OCI-LY7 (cell line): ENCODE measurements around the gene POLR2I. TPM values are rescaled to one million over a fixed set of nuclear protein-coding genes. Genes with fewer than 3 reads are reported as not detected.

Source experiments
- BruUV-seq: library from RNA; stranded (reverse); fragments of 400-500 nt; replicated peaks from 2 replicates; lab custom pipeline; 2021; lab: Mats Ljungman, UMichigan
- CTCF ChIA-PET: fragments of 300-600 bp; sonication (Branson Sonifier 250); formaldehyde crosslinking; loops from one replicate; lab custom pipeline; 2022; ENCODE audit warnings: antibody characterized with exemption; ENCODE audit not compliant: unreplicated experiment; lab: Charles Lee
- POLR2A ChIA-PET: fragments of 300-600 bp; sonication (Branson Sonifier 250); formaldehyde crosslinking; loops from one replicate; lab custom pipeline; 2022; ENCODE audit warnings: antibody characterized with exemption; lab: Charles Lee
- DNase-seq: peaks from one replicate; pipeline ENCODE4 v3.0.0-alpha.2; 2015; ENCODE audit warnings: low spot score
- H2AFZ ChIP-seq: fragments of 200-600 bp; sonication (generic), shearing (Covaris generic); 2 replicates; pipeline ENCODE4 v1.6.1; 2014; ENCODE audit warnings: mild to moderate bottlenecking, antibody characterized with exemption, low read length, moderate library complexity
- H3K27ac ChIP-seq: fragments of 200-600 bp; sonication (generic); 2 replicates; pipeline ENCODE4 v1.5.1; 2014; ENCODE audit warnings: mixed run types, low read depth, mild to moderate bottlenecking, moderate library complexity, low read length, inconsistent platforms; ENCODE audit not compliant: poor library complexity, severe bottlenecking
- H3K36me3 ChIP-seq: fragments of 200-600 bp; sonication (generic); 2 replicates; pipeline ENCODE4 v1.6.1; 2014; ENCODE audit warnings: mild to moderate bottlenecking, antibody characterized with exemption, low read length, moderate library complexity, mixed read lengths; ENCODE audit not compliant: insufficient read depth
- H3K4me1 ChIP-seq: fragments of 200-600 bp; sonication (generic); 2 replicates; pipeline ENCODE4 v1.5.1; 2014; ENCODE audit warnings: mild to moderate bottlenecking, low read length; ENCODE audit not compliant: insufficient read depth, poor library complexity, severe bottlenecking
- H3K4me2 ChIP-seq: fragments of 200-600 bp; sonication (generic); 2 replicates; pipeline ENCODE4 v1.6.1; 2014; ENCODE audit warnings: mild to moderate bottlenecking, low read length
- H3K4me3 ChIP-seq: fragments of 200-600 bp; sonication (generic); 2 replicates; pipeline ENCODE4 v1.5.1; 2014; ENCODE audit warnings: mild to moderate bottlenecking, low read depth, low read length; ENCODE audit not compliant: poor library complexity, severe bottlenecking
- H3K79me2 ChIP-seq: fragments of 200-600 bp; sonication (generic); 2 replicates; pipeline ENCODE4 v1.6.1; 2016; ENCODE audit warnings: low read depth, mild to moderate bottlenecking, low read length, moderate library complexity, mixed read lengths; ENCODE audit not compliant: insufficient read depth
- H3K9me2 ChIP-seq: fragments of 200-600 bp; sonication (generic); 2 replicates; pipeline ENCODE4 v1.6.1; 2016; ENCODE audit warnings: mild to moderate bottlenecking, low read length, mixed read lengths; ENCODE audit not compliant: insufficient read depth
- H3K9me3 ChIP-seq: fragments of 200-600 bp; sonication (generic); 2 replicates; pipeline ENCODE4 v1.6.1; 2014; ENCODE audit warnings: mild to moderate bottlenecking, mixed run types, low read length, mixed read lengths
- H4K20me1 ChIP-seq: fragments of 200-600 bp; sonication (generic); 2 replicates; pipeline ENCODE4 v1.6.1; 2014; ENCODE audit warnings: mild to moderate bottlenecking, antibody characterized with exemption, low read length, moderate library complexity, mixed read lengths; ENCODE audit not compliant: insufficient read depth
- EZH2phosphoT487 ChIP-seq: fragments of 200-600 bp; sonication (generic); IDR thresholded peaks from 2 replicates; pipeline ENCODE4 v1.6.1; 2018; ENCODE audit warnings: low read depth, borderline replicate concordance, mild to moderate bottlenecking, mixed run types, antibody characterized with exemption, low read length, moderate library complexity, mixed read lengths
- intact Hi-C: fragments of 100-400 bp; cut with micrococcal nuclease; formaldehyde crosslinking; loops from one replicate; pipeline ENCODE4 v1.10.0; 2022; ENCODE audit not compliant: unreplicated experiment
- total RNA-seq, 2 experiments: library from RNA; depleted of rRNA in 1 of 2; stranded (reverse); fragments of >200 nt in 1 of 2; shearing (Covaris generic) in 1 of 2; gene quantifications; 2 replicates each; pipeline ENCODE4 v1.2.3, GENCODE V29; 2014 to 2022
- TF ChIP-seq, protein P1 (sequence below): fragments of 200-600 bp; sonication (generic); conservative IDR thresholded peaks from 2 replicates; pipeline ENCODE4 v1.5.1; 2014; ENCODE audit warnings: mild to moderate bottlenecking, antibody characterized with exemption, low read length, moderate library complexity, mixed read lengths

Gene POLR2I
- total RNA-seq, 2 experiments from 2014 or later, result 78.6 to 151 TPM

DNA sequence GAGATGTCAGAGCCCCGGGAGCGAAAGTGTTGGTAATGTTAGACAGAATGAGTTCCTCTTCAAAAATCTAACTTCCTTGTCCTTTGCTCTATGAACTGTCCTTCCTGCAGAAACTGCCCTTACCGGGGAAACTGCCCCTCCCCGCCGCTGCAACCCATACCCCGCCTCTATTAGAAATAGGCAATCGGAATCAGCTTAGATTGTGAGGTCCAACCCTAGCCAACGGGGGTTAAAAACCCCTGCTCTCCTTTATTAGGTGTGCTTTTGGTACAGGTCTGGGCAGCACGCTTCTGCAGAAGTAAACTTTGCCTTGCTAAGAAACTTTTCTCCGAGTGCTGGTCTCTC lies 13.7 kb upstream of the POLR2I start:
- Histone ChIP-seq H3K36me3 (peaks cover 13% of the 10 kb centered on the region), H4K20me1 (no peaks in the 10 kb centered on the region), H3K4me3 (peak overlapping the region; percentile 68), H3K4me1 (peaks cover 21% of the 10 kb centered on the region), H3K9me3 (no peaks in the 10 kb centered on the region), H2AFZ (peak overlapping the region; percentile 65), H3K27ac (peak overlapping the region; percentile 81), H3K79me2 (no peaks in the 10 kb centered on the region), H3K4me2 (peak overlapping the region; percentile 66), H3K9me2 (no peaks in the 10 kb centered on the region)
- ChIA-PET POLR2A (interaction anchor here (0.7 to 1.0 kb wide), 4 partner anchors 9 to 400 kb away, joined by 3 read pairs; partner anchors contain the start of gene ZNF260), CTCF (interaction anchor here (1.0 kb wide), 1 partner anchor 13 kb away, joined by 3 read pairs; the partner anchor contains the start of genes POLR2I and TBCB)
- no peak for TF ChIP-seq EZH2phosphoT487
- TF ChIP-seq, protein P1, sequence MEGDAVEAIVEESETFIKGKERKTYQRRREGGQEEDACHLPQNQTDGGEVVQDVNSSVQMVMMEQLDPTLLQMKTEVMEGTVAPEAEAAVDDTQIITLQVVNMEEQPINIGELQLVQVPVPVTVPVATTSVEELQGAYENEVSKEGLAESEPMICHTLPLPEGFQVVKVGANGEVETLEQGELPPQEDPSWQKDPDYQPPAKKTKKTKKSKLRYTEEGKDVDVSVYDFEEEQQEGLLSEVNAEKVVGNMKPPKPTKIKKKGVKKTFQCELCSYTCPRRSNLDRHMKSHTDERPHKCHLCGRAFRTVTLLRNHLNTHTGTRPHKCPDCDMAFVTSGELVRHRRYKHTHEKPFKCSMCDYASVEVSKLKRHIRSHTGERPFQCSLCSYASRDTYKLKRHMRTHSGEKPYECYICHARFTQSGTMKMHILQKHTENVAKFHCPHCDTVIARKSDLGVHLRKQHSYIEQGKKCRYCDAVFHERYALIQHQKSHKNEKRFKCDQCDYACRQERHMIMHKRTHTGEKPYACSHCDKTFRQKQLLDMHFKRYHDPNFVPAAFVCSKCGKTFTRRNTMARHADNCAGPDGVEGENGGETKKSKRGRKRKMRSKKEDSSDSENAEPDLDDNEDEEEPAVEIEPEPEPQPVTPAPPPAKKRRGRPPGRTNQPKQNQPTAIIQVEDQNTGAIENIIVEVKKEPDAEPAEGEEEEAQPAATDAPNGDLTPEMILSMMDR, result no peak
- DNase-seq, result peak; percentile 21
- BruUV-seq, result TSS peak; percentile 71
- intact Hi-C loops, result loop anchor here (1.0 to 10.0 kb wide), 2 partner anchors 11 to 366 kb away; no protein-coding TSS in a partner anchor

DNA sequence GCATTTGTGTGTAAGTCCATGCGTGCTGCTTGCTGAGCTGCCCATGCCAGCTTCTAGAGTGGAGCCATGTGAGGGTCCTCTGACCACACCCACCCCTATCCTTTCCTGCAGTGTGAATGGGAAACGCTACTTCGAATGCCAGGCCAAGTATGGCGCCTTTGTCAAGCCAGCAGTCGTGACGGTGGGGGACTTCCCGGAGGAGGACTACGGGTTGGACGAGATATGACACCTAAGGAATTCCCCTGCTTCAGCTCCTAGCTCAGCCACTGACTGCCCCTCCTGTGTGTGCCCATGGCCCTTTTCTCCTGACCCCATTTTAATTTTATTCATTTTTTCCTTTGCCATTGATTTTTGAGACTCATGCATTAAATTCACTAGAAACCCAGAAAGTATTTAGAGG lies 10.9 kb upstream of the POLR2I start:
- no peak overlapping the region for H2AFZ ChIP-seq
- H3K36me3 ChIP-seq, result peaks cover 26% of the 10 kb centered on the region
- H3K79me2 ChIP-seq, result no peaks in the 10 kb centered on the region
- no peaks in the 10 kb centered on the region for H4K20me1 ChIP-seq
- no peak for DNase-seq
- H3K9me3 ChIP-seq, result no peaks in the 10 kb centered on the region
- H3K9me2 ChIP-seq, result no peaks in the 10 kb centered on the region
- BruUV-seq, result no TSS peak
- no peak overlapping the region for H3K4me2 ChIP-seq
- H3K27ac ChIP-seq, result no peak overlapping the region
- H3K4me1 ChIP-seq, result peaks cover 8% of the 10 kb centered on the region
- TF ChIP-seq EZH2phosphoT487, result no peak
- TF ChIP-seq, protein P1, result no peak
- intact Hi-C loops, result loop anchor here (10.0 kb wide), 1 partner anchor 369 kb away; no protein-coding TSS in a partner anchor
- POLR2A ChIA-PET, result no interaction called here
- no peak overlapping the region for H3K4me3 ChIP-seq
- CTCF ChIA-PET, result no interaction called here

DNA sequence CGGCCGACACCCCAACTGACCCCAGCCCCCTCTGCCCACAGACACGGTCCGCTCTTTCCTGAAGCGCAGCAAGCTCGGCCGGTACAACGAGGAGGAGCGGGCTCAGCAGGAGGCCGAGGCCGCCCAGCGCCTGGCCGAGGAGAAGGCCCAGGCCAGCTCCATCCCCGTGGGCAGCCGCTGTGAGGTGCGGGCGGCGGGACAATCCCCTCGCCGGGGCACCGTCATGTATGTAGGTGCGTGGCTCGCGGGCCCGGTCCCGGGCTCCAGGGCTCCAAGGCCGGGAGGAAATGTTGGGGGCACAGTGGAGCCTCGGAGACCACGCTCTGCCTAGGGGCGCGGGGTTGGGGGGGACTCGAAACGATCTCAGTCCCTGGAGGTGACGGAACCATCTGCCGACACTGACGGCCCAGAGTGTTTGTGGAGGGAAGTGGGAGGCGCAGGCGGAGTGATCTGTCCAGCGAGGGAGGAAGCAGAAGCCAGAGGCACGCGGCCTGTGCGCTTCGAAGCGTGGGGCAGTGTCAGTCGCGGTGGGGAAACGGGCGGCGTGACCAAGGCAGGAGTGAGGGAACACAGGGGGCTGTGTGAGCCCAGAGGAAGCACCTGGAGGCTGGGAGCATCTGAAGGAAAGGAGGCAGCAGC lies 6.9 kb upstream of the POLR2I start:
- Histone ChIP-seq H2AFZ (no peak overlapping the region), H3K36me3 (peaks cover 50% of the 10 kb centered on the region)

More for the DNA sequence above, 6.9 kb upstream of the POLR2I start:
- H3K27ac ChIP-seq, result no peak overlapping the region
- H3K4me1 ChIP-seq, result peaks cover 3% of the 10 kb centered on the region
- H3K4me3 ChIP-seq, result no peak overlapping the region
- no peaks in the 10 kb centered on the region for H4K20me1 ChIP-seq
- TF ChIP-seq, protein P1, result no peak
- TF ChIP-seq EZH2phosphoT487, result no peak
- H3K4me2 ChIP-seq, result no peak overlapping the region
- CTCF ChIA-PET, result no interaction called here
- intact Hi-C loops, result loop anchor here (10.0 kb wide), 1 partner anchor 373 kb away; no protein-coding TSS in a partner anchor
- H3K9me2 ChIP-seq, result no peaks in the 10 kb centered on the region
- no peaks in the 10 kb centered on the region for H3K79me2 ChIP-seq
- BruUV-seq, result no TSS peak
- DNase-seq, result no peak
- POLR2A ChIA-PET, result no interaction called here
- H3K9me3 ChIP-seq, result no peaks in the 10 kb centered on the region
